Stimulated activated naive CD8-positive, alpha-beta T cell treated with anti-CD3 and anti-CD28 coated beads, Interleukin-15, Interleukin-2, amounts not matched to agents 100 ng/mL and 50 ng/mL, for 24 hours (primary cell): ENCODE data around the gene LIPC.
A peak's percentile ranks its signal among the peaks of the same experiment; 100 is the strongest.

ENCODE experiments used
- H3K27ac Mint-ChIP-seq: one replicate; pipeline ENCODE4 v1.8.0; 2021; ENCODE audit warnings: mild to moderate bottlenecking, mixed read lengths
- H3K27me3 Mint-ChIP-seq: one replicate; pipeline ENCODE4 v1.8.0; 2021; ENCODE audit warnings: mixed read lengths
- H3K36me3 Mint-ChIP-seq: one replicate; pipeline ENCODE4 v1.8.0; 2021; ENCODE audit warnings: low read depth, mixed read lengths
- H3K4me1 Mint-ChIP-seq: one replicate; pipeline ENCODE4 v1.8.0; 2021; ENCODE audit warnings: low read depth, mixed read lengths
- H3K4me3 Mint-ChIP-seq: one replicate; pipeline ENCODE4 v1.8.0; 2021; ENCODE audit warnings: mild to moderate bottlenecking, mixed read lengths
- H3K9me3 Mint-ChIP-seq: one replicate; pipeline ENCODE4 v1.8.0; 2021; ENCODE audit warnings: mixed read lengths

Gene LIPC

DNA sequence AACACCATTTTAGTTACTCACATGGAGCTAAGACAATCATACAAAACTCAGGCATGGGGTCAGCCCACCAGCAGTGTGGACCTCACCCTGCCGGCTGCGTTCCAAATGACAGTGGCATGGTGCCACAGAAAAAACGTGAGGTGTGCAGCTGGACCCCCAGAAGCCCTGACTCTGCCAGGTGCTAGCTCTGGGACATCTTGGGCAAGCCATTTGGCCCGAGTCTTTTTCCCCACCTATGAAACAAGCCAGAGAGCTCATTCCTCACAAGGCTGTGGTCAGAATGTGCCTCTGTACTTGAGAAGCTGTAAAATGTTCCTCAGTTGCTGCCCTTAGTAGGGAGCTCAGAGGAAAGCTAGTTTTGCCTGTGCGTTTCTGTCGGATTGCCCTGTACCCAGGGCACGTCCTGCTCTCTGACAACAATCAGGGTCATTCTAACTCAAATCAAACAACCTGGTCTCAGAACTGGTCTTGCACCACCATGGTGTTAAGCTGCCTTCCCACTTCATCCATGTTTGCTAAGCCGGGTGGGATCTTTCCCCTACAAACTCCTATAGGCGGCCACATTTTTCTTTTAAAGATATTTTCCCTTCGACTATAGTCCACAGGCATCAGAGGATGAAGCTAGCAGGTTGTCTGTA is 44.9 kb downstream of the LIPC start:
- Mint-ChIP-seq H3K27ac (peak overlapping the region; percentile 94), H3K9me3 (no peaks in the 10 kb centered on the region), H3K36me3 (peaks cover 6% of the 10 kb centered on the region), H3K4me1 (peaks cover 60% of the 10 kb centered on the region), H3K4me3 (peak overlapping the region; percentile 36), H3K27me3 (no peaks in the 10 kb centered on the region)

DNA sequence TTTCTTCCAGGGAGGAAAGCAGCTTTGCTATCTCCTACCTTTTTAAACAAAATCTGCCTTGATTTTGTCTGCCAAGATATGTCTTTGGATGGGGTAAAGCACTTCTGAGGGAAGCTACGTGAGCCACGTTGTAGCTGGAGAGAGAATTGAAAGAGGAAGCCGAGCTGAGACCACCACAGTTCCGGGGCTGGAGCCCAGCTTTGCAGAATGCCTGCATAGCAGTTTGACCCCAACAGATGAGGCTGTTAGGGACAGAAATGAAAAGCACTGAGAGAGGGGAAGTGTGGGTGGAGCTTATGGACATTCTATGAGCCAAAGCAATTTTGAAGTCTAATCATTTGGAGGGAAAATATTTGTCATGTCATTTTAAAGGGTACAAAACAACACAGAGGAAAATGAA is 45.4 kb downstream of the LIPC start:
- peak overlapping the region; percentile 36 for H3K4me3 Mint-ChIP-seq
- no peaks in the 10 kb centered on the region for H3K27me3 Mint-ChIP-seq
- H3K27ac Mint-ChIP-seq = peak overlapping the region; percentile 94
- H3K9me3 Mint-ChIP-seq = no peaks in the 10 kb centered on the region
- H3K4me1 Mint-ChIP-seq = peaks cover 57% of the 10 kb centered on the region
- H3K36me3 Mint-ChIP-seq = peaks cover 6% of the 10 kb centered on the region

DNA sequence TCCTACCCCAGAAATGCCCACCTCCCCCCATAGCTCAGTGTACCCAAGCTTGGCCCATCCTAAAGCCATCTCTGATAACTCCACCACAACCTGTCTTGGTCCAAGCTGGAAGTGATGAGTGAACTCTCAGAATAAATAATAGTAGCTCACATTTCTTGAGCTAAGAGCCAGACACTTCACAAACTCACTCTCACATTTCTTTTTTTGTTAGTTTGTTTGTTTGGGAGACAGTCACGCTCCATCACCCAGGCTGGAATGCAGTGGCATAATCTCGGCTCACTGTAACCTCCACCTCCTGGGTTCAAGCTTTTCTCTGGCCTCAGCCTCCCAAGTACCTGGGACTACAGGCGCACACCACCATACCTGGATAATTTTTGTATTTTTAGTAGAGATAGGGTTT is 46.2 kb downstream of the LIPC start:
- no peak overlapping the region for H3K4me3 Mint-ChIP-seq
- peaks cover under 1% of the 10 kb centered on the region for H3K9me3 Mint-ChIP-seq
- H3K27me3 Mint-ChIP-seq = no peaks in the 10 kb centered on the region
- peak overlapping the region; percentile 94 for H3K27ac Mint-ChIP-seq
- H3K4me1 Mint-ChIP-seq = peaks cover 52% of the 10 kb centered on the region
- H3K36me3 Mint-ChIP-seq = peaks cover 6% of the 10 kb centered on the region

DNA sequence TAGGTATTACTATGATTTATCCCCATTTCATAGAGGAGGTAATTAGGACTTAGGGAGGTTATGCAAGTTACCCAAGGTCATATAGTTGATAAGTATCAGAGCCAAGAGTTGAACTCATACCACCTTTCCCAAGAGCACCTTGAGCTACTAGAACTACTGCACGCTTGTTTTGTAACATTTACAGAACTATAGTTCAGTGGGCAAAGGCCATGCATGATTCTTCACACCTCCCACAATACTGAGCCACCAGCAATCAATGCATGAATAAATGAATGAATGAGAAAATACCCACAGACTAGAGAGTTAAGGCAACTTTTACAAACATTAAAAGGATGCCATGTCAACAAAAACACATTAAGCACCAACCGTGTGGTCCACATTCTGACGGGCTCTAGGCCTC is 46.8 kb downstream of the LIPC start:
- Mint-ChIP-seq H3K4me3 (no peak overlapping the region), H3K27ac (no peak overlapping the region), H3K4me1 (peaks cover 52% of the 10 kb centered on the region), H3K36me3 (peaks cover 6% of the 10 kb centered on the region), H3K9me3 (peaks cover 3% of the 10 kb centered on the region), H3K27me3 (no peaks in the 10 kb centered on the region)

DNA sequence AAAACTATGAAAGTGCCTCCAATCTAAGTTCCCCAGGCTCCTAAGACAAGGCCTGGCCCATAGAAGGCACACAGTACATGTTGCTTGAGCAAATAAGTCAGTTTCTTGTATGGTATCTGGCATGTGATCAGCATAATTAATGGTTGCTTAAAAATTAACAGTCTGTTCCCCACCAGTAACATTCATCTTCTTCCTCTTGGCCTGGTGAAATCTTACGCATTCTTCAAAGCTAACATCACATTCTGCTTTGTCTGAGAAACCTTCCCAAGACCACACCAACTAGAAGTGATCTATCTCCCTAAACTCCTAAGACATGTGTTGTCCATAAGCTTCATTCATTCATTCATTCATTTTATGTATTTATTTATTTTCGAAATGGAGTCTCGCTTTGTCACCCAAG is 48.1 kb downstream of the LIPC start:
- Mint-ChIP-seq H3K27ac (no peak overlapping the region), H3K27me3 (no peaks in the 10 kb centered on the region), H3K36me3 (peaks cover 9% of the 10 kb centered on the region), H3K4me3 (no peak overlapping the region), H3K9me3 (peaks cover 3% of the 10 kb centered on the region), H3K4me1 (peaks cover 52% of the 10 kb centered on the region)

DNA sequence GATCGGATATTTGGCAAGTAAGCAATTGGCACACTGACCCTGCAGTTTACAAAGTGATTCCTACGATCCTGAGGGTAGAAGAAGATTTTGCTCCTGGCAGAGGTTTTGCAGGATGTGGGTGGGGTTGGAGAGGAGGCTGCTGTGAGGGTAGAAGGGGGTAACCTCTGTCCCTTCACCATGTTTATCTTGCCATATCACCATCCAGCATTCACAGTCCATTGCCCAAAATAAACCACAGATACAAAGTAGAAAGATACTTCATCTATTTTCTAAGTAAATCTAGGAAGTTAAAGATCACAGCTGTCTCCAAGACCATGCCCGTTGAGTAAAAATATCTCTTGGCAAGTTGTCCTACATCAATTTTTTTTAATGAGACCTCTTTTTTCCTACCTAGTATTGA is 51.6 kb downstream of the LIPC start:
- Mint-ChIP-seq H3K27me3 (no peaks in the 10 kb centered on the region), H3K36me3 (peaks cover 5% of the 10 kb centered on the region), H3K4me3 (no peak overlapping the region), H3K27ac (peak overlapping the region; percentile 40), H3K4me1 (peaks cover 37% of the 10 kb centered on the region), H3K9me3 (peaks cover 3% of the 10 kb centered on the region)

DNA sequence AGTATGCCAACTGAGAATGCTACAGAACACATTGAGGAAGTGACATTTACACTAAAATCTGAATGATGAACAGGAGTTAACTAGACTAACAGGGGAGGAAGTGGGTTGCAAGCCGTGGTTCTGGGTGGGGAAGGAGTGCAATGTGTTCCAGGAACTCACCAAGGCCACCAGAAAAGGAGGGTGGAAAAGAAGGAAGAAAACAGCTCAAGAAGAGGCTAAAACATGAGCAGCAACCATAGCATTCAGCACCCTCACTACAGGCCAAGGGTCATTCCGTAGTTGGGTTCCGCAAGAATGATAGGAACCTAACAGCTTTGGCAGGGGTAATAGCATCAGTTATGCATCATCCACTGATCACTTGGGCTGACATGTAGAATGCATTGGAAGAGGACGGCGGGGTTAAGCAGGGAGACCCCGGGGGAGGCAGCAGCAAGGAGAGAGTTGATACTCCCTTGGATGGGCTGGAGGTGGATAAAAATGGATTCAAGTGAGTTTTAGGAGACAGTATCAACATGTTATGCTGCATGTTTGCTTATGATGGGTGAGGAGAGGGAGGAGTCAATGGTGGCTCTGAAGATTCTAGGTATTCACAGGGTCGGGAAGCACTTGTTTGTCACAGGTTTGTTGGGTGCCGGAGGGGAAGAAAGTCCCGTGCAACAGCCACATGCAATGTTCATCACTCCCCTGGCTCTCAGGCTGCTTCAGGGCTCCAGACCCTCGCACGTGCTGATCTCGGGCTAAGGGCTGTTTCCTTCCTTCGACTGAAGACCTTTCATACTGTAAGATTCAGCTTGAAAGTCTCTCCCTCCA is 53.2 kb downstream of the LIPC start:
- peak overlapping the region; percentile 75 for H3K27ac Mint-ChIP-seq
- H3K4me1 Mint-ChIP-seq = peaks cover 37% of the 10 kb centered on the region
- no peaks in the 10 kb centered on the region for H3K27me3 Mint-ChIP-seq
- H3K36me3 Mint-ChIP-seq = peaks cover 5% of the 10 kb centered on the region
- H3K4me3 Mint-ChIP-seq = no peak overlapping the region
- H3K9me3 Mint-ChIP-seq = peaks cover 3% of the 10 kb centered on the region

DNA sequence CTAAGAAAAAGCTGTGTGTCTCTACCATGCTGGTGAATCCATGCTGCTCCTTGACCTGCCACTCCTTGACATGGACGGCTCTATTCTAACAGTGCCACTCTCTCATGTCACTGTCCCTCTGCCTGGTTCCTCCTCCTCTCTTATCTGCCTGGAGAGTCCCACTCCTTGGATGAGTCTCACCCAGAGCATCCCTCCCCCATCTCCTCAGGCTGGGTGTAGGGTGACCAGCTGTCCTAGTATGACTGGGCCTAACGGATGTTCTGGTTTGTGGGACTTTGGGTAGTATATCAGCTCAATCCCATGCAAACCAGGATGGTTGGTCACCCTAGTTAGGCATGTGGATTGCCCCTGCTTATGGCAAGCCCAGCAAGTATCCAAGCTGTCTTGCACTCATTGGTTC is 54.3 kb downstream of the LIPC start:
- Mint-ChIP-seq H3K9me3 (peaks cover 3% of the 10 kb centered on the region), H3K4me3 (no peak overlapping the region), H3K4me1 (peaks cover 37% of the 10 kb centered on the region), H3K27me3 (no peaks in the 10 kb centered on the region), H3K27ac (no peak overlapping the region), H3K36me3 (peaks cover 5% of the 10 kb centered on the region)

DNA sequence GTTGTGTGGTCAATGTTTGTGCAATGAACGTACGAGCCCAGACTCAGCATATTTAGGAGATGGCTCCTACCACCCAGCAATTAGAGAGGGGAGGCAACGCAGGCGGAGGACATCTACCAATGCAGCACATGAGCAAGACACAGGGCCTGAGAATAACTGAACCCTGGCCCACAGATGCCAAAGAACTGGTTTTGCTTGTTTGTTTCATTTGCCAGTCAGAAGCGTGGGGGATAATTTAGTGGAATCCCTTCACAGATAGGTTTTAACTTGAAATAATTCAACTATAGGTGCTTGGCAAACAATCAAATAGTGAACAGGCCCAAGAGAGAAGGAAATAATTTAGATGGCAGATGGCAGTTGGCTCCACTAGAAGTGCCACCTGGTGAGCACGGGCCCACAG is 54.8 kb downstream of the LIPC start:
- H3K4me1 Mint-ChIP-seq = peaks cover 37% of the 10 kb centered on the region
- H3K4me3 Mint-ChIP-seq = no peak overlapping the region
- H3K9me3 Mint-ChIP-seq = peaks cover 3% of the 10 kb centered on the region
- no peaks in the 10 kb centered on the region for H3K27me3 Mint-ChIP-seq
- H3K36me3 Mint-ChIP-seq = peaks cover 5% of the 10 kb centered on the region
- H3K27ac Mint-ChIP-seq = no peak overlapping the region

DNA sequence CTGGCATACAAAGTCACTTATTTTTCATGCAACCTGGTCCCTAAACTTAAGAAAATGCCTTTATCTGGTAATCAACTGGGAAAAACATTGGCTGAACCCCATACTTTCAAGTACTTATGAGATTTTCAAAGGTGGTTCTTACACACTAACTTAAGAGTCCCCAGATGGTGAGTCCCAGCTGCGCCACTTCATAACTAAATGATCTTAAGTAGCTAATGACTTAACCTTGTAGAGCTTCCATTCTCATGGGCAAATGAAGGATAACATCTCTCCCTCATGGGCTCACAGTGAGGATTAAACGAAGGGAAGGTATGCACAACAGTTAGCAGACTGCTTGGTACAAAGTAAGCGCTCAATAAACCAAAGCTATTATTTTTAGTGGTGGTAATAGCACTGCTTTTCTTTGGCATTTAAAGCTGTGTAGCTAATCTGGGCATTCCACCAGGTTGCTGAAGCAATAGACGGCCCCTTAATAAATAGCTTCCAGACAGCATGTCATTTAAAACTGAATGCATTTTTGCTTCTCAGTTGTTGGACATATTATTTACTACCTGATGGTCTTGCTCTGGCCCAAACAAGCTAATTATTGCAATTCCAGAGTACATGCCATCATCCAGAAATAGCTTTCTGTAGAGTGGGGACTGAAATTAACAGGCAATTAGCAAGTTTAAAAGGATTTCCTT is 55.4 kb downstream of the LIPC start:
- Mint-ChIP-seq H3K4me3 (no peak overlapping the region), H3K36me3 (peaks cover 5% of the 10 kb centered on the region), H3K27ac (no peak overlapping the region), H3K27me3 (no peaks in the 10 kb centered on the region), H3K9me3 (peaks cover 3% of the 10 kb centered on the region), H3K4me1 (peaks cover 37% of the 10 kb centered on the region)

DNA sequence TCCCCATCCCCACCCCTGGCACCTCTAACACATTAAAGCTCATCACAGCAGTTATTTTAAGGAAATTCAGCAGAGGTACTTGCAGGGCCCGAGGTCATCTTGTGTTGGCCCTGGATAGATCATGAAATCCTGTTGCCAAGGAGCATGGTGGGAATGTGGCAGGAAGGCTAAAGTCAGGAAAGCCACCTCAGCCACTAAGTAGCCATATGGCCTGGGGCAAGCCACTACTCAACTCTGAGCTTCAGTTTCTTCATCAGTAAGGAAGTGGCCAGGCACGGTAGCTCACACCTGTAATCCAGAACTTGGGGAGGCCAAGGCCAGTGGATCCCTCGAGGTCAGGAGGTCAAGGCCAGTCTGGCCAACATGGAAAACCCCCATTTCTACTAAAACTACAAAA is 55.9 kb downstream of the LIPC start:
- peaks cover 3% of the 10 kb centered on the region for H3K9me3 Mint-ChIP-seq
- no peak overlapping the region for H3K27ac Mint-ChIP-seq
- H3K4me3 Mint-ChIP-seq = no peak overlapping the region
- H3K36me3 Mint-ChIP-seq = peaks cover 5% of the 10 kb centered on the region
- H3K27me3 Mint-ChIP-seq = no peaks in the 10 kb centered on the region
- H3K4me1 Mint-ChIP-seq = peaks cover 39% of the 10 kb centered on the region

DNA sequence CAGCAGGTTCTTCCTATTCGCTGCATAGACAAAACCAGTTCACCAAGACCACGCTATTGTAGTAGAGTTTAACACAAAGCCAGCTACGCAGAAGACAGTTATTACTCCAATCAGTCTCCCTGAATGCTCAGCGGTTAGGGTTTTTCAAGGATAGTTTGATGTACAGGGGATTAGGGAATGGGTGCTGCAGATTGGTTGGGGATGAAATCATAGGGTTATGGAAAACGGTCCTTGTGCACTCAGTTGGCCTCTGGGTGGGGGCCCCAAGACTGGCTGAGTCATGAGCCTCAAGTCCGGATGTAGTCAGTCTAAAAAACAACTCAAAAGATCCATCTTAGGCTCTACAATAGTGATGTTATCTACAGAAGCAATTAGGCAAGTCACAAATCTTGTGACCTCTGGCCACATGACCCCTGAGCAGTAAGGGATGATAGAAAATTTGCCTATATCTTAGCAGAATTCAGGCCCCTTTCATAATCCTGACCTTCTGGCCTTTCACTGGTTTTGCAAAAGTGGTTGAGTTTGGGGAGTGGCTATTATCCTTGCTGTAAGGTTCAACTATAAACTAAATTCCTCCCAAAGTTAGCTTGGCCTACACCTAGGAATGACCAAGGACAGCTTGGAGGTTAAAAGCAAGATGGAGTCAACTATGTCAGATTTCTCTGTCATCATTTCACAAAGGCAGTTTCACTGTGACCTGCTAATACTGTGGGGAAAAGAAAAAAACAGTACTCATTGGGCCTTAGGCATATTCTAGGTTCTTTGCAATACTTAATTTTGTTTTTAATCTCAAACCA is 57.7 kb downstream of the LIPC start:
- peaks cover 28% of the 10 kb centered on the region for H3K4me1 Mint-ChIP-seq
- H3K4me3 Mint-ChIP-seq = no peak overlapping the region
- peaks cover 5% of the 10 kb centered on the region for H3K36me3 Mint-ChIP-seq
- no peak overlapping the region for H3K27ac Mint-ChIP-seq
- H3K27me3 Mint-ChIP-seq = no peaks in the 10 kb centered on the region
- H3K9me3 Mint-ChIP-seq = no peaks in the 10 kb centered on the region

DNA sequence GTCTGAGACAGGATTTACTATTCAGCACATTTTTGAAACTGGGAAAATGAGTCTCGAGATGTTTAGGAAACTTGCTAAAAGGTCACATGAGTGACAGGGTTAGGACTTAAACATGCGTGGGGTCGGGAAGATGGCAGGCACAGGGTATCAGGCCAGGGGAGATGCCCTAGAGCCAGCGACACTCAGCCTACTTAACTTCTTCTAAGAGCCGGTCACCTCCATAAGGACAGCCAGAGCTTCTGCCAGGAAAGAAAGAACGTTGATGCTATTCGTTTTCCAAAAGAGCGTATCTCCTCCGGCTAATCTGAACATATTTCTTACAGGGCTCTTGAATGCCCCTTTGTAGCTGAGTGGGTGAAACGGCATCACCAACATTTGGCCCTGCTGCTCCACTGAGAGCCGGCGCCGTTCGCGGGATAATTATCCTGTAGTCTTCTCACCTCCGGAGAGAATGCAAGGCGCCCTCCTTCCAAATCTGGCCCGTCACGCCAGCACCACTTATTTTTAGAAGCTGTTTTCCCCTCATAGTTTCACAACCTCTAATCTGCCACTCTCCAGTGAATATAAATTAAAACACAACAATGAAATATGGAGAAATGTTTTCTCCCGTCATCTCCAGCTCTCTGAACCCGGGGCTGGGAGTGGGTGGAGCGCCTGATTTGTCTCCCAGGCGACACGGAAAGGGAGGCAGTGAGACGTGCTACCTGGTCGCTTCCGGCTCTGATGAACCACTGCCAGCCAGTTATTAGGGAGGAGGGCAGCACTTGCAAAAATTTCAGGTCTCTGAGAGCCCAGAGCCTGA is 58.5 kb downstream of the LIPC start:
- Mint-ChIP-seq H3K36me3 (no peaks in the 10 kb centered on the region), H3K27ac (no peak overlapping the region), H3K27me3 (no peaks in the 10 kb centered on the region), H3K4me3 (no peak overlapping the region), H3K4me1 (peaks cover 27% of the 10 kb centered on the region), H3K9me3 (no peaks in the 10 kb centered on the region)

DNA sequence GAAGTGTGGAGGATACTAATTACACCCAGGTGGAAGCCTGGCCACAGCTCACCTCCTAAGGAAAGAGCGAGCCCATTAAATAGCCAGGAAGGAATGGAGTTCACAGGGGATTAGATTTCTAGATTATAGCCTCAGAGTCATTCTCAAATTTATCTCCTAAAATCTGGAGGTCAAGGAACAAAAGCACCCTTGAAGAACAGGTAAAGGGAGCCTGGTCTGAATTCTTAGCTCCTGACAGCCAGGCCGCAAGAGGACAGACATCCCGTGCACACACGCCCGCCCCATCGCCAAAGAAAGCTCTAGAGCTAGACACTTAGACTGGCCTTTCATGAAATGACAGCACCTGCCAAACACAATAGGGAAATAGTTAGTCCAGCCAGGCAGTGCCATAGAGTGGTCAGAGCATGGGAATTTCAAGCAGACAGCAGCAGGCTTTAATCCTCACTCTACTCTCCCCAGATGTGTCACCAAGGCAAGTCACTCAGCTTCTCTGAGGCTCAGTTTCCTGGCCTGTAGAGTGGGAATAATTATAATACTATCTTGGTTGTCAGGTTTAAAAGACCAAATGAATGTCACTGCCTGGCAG is 59.2 kb downstream of the LIPC start:
- no peak overlapping the region for H3K4me3 Mint-ChIP-seq
- H3K36me3 Mint-ChIP-seq = no peaks in the 10 kb centered on the region
- H3K9me3 Mint-ChIP-seq = no peaks in the 10 kb centered on the region
- H3K27me3 Mint-ChIP-seq = no peaks in the 10 kb centered on the region
- H3K27ac Mint-ChIP-seq = no peak overlapping the region
- H3K4me1 Mint-ChIP-seq = peaks cover 27% of the 10 kb centered on the region
